ENCODE results near the gene RBBP8NL.

Gene RBBP8NL

DNA sequence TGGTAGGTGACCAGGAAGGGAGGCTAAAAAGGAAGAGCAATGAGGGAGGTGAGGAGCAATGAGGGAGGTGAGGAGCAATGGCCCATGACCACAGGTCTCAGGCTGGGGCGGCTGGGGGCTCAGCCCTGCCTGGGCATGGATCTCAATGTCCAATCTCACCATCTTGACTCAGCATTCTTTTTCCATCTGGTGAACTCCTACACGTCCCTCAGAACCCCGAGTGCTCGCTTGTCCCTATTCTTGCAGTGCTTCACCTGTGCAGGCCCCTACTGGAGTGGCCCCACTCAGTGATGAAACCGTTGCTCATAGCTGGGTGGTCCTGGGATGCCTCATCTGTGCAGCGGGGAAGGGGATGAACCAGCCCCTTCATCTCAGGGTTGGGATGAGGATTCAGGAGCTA is 16.9 kb upstream of the RBBP8NL start:
- intact Hi-C loops (cut with micrococcal nuclease), result no loop called here
- Mint-ChIP-seq H3K4me1 (ENCODE audit: low read depth) (no peaks in the 10 kb centered on the region), H3K4me3 (no peak overlapping the region), H3K27me3 (peaks cover 8% of the 10 kb centered on the region), H3K9me3 (no peaks in the 10 kb centered on the region), H3K36me3 (ENCODE audit: low read depth) (no peaks in the 10 kb centered on the region), H3K27ac (no peak overlapping the region)

DNA sequence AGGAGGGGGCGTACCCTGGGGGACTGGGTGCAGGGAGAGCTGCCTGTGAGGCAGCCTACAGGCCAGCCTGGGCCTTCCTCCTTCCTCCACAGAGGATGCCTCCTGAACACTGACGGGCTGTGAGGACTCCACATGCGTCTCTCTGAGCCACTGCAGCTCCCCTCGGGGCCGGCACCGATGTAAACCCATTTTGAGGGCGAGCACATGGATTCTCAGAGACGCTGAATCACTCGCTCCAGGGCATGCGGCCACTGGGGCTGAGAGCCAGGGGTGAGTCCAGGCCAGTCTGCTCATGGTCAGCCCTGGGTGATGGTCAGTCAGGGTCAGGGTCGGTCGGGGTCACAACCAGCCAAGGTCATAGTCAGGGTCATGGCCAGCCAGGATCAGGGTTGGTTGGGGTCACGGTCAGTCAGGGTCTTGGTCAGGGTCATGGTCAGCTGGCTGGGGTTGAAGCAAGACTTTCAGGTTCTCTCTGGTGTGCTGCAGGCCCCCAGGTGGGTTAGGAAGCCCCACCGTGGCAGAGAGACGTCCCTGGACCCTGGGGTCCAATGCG is 14.7 kb upstream of the RBBP8NL start:
- no peaks in the 10 kb centered on the region for H3K4me1 Mint-ChIP-seq (ENCODE audit: low read depth)
- H3K36me3 Mint-ChIP-seq (ENCODE audit: low read depth), result no peaks in the 10 kb centered on the region
- no peak overlapping the region for H3K4me3 Mint-ChIP-seq
- no peak overlapping the region for H3K27ac Mint-ChIP-seq
- no peaks in the 10 kb centered on the region for H3K9me3 Mint-ChIP-seq
- H3K27me3 Mint-ChIP-seq, result peaks cover 6% of the 10 kb centered on the region
- intact Hi-C loops (cut with micrococcal nuclease), result no loop called here

DNA sequence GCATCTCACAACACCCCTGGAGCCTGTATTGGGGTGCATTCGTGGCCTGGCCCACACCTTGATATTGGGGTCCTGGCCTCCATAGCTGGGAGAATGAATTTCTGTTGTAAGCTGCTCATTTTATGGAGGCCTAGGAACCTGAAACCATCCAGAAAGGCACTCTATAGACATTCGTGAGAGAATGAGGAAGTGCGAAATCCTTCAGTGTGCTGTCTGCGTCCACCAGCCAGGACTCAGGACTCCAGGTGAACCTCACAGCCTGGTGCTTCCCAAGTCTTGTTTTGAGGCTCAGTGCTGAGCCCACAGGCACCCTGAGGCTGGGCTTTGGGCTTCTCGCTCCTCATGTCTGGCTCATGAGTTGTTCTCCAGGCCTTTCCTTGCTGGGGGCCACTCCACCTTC is 11.9 kb upstream of the RBBP8NL start:
- no peaks in the 10 kb centered on the region for H3K4me1 Mint-ChIP-seq (ENCODE audit: low read depth)
- peaks cover 19% of the 10 kb centered on the region for H3K27me3 Mint-ChIP-seq
- no peaks in the 10 kb centered on the region for H3K36me3 Mint-ChIP-seq (ENCODE audit: low read depth)
- intact Hi-C loops (cut with micrococcal nuclease), result no loop called here
- no peaks in the 10 kb centered on the region for H3K9me3 Mint-ChIP-seq
- no peak overlapping the region for H3K27ac Mint-ChIP-seq
- no peak overlapping the region for H3K4me3 Mint-ChIP-seq

DNA sequence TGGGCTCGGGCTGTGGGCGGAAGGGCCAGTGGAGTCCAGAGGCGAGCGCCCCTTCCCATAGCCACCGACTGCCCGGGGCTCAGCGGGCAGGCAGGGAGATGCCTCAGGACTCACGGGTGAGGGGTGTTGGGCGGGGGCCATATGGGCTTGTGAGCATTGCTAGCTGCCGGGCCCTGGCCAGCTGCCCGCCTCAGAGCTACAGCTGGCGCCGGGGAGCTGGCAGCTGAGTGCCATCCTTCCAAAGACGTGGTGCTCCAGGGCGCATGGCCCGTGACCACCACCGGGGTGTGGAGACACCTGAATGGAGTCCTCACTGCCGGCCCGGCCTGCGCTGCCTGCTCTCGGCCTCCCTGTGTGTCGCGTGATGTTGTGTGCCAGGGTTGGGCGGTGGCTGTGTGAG is 10.6 kb upstream of the RBBP8NL start:
- no peaks in the 10 kb centered on the region for H3K4me1 Mint-ChIP-seq (ENCODE audit: low read depth)
- H3K9me3 Mint-ChIP-seq, result no peaks in the 10 kb centered on the region
- H3K36me3 Mint-ChIP-seq (ENCODE audit: low read depth), result no peaks in the 10 kb centered on the region
- H3K27ac Mint-ChIP-seq, result no peak overlapping the region
- no peak overlapping the region for H3K4me3 Mint-ChIP-seq
- intact Hi-C loops (cut with micrococcal nuclease), result no loop called here
- H3K27me3 Mint-ChIP-seq, result peaks cover 31% of the 10 kb centered on the region

DNA sequence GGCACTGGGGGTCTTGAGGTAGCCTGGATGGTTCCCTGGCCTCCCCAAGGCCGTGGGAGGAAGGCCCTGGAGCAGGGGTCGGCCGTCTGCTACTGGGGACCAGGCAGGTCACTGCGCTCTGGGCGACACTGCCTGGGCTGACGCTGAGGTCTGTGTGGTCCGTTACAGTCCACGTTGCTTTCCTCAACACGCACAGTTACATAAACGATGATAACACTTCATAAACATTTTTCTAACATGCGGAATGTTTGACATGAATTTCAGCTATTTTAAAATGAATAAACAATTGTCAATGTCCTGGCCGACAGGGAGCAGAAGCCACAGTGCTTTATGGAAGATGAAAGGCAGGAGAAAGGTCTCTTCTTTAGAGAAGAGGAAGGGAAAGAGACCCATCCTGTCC is 10.2 kb upstream of the RBBP8NL start:
- intact Hi-C loops (cut with micrococcal nuclease), result no loop called here
- Mint-ChIP-seq H3K4me1 (ENCODE audit: low read depth) (no peaks in the 10 kb centered on the region), H3K9me3 (no peaks in the 10 kb centered on the region), H3K36me3 (ENCODE audit: low read depth) (no peaks in the 10 kb centered on the region), H3K27ac (no peak overlapping the region), H3K4me3 (no peak overlapping the region), H3K27me3 (peaks cover 35% of the 10 kb centered on the region)

DNA sequence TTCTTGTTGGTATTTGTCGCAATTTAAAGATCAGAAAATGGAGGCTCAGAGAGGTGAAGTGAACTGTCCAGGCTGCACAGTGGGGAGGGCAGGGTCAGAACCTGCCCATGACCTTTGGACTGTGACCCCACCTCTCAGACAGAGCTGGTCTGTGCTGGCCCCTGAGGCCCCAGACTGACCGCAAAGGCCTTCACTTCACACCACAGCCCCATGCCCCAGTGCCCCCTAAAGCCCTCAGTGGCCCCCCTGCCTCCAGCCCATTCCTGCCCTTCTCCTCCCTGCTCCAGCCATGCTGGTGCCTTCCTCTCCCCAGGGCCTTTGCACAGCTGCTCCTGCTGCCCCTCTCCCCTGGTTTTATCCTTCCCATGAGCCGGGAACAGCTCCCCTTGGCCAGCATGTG is 9.4 kb upstream of the RBBP8NL start:
- H3K4me1 Mint-ChIP-seq (ENCODE audit: low read depth), result no peaks in the 10 kb centered on the region
- intact Hi-C loops (cut with micrococcal nuclease), result no loop called here
- no peak overlapping the region for H3K27ac Mint-ChIP-seq
- H3K9me3 Mint-ChIP-seq, result no peaks in the 10 kb centered on the region
- H3K27me3 Mint-ChIP-seq, result peaks cover 34% of the 10 kb centered on the region
- no peak overlapping the region for H3K4me3 Mint-ChIP-seq
- no peaks in the 10 kb centered on the region for H3K36me3 Mint-ChIP-seq (ENCODE audit: low read depth)

DNA sequence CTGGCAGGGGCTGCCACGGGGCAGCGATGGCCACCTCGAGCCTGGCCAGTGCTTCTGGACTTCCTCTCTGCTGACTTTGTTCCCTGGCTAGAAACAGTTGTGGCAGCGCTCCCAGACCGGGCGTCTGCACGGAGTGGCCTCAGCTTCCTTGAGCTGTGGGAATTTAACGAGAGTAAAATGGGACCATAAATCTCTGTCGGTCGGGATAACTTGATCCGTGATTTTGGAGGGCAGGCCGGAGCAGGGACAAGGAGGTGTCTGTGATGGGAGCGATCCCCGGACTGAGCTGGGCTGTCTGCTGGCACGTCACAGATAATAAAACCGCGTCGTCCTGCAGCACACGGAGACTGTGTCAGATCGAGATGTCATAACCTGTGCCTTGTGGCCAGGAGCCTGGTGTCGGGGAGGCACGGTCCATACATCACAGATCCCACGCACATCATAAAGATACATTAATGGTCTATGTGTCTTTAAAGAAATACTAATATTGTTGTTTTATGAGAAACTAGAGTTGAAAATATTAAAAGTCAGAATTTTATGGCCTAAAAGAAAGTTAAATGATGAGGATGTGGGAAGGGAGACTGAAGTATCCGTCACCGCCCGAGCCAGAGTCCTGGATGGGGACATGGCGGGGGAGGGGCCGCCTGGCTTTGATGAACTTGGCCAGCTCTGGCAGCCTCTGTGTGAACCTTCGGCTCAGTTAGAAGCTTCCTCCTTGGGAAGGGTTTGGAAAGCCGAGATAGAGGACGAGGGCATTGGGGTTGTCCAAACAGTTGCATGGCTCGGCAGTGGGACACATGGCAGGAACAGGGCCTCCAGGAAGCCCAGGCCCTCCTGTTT is 6.5 kb upstream of the RBBP8NL start:
- peaks cover 34% of the 10 kb centered on the region for H3K27me3 Mint-ChIP-seq
- no peaks in the 10 kb centered on the region for H3K36me3 Mint-ChIP-seq (ENCODE audit: low read depth)
- H3K4me1 Mint-ChIP-seq (ENCODE audit: low read depth), result no peaks in the 10 kb centered on the region
- H3K27ac Mint-ChIP-seq, result no peak overlapping the region
- H3K9me3 Mint-ChIP-seq, result no peaks in the 10 kb centered on the region
- H3K4me3 Mint-ChIP-seq, result no peak overlapping the region
- intact Hi-C loops (cut with micrococcal nuclease), result no loop called here

DNA sequence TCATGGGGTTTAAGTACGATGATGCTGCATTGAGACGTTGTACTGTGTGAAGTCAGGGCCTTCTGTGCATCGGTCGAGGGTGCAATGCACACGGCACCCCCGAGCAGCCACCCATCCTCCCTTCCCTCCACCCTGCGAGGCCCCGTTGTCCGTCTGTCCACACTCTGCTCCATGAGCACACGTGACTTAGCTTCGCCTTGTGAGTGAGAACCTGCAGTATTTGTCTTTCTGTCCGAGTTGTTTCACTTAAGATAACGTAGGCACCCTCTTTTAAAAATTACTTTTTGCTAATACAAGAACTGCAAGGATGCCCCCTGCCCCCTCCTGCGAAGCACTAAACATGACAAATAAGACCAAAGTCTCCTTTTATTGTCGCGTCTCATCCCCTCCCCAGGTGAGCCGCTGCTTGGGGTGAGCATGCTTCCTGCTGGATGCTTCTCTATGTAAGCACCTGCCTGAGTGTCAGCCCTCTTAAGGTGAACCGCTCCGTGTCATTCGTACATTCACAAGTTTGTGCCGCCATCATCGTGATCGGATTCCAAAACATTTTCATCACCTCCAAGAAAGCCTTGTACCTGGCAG is 3.6 kb upstream of the RBBP8NL start:
- Mint-ChIP-seq H3K4me3 (no peak overlapping the region), H3K9me3 (no peaks in the 10 kb centered on the region)
- intact Hi-C loops (cut with micrococcal nuclease), result no loop called here

DNA sequence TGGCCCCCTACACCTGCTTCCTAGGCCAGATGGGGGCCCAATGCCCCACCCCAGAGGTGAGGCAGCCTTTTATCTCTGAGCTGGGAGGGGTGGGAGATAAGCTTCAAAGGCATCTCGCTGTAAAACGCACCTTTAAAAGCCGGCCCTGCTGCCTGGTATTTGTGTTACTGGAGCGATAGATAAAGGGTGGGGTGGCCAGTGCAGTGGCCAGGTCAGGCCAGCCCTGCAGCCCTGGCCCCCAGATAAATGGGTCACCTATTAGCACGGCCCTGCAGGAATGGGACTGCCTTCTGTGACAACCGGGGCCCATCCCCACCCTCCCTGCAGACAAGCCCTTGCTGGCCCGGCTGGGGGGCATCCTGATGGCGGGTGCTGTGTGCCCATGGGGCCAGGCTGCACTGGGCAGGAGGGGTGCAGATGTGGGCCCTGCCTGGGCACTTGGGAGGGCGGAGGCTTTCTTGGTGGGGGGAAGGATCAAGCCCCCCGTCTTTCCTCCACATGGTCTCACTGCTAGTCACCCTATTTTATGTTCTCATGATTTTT is 3.0 kb upstream of the RBBP8NL start:
- Mint-ChIP-seq H3K9me3 (no peaks in the 10 kb centered on the region), H3K4me1 (ENCODE audit: low read depth) (no peaks in the 10 kb centered on the region), H3K27me3 (peaks cover 30% of the 10 kb centered on the region), H3K27ac (no peak overlapping the region), H3K36me3 (ENCODE audit: low read depth) (no peaks in the 10 kb centered on the region), H3K4me3 (no peak overlapping the region)
- intact Hi-C loops (cut with micrococcal nuclease), result no loop called here

More for the DNA sequence above, 3.6 kb upstream of the RBBP8NL start:
- Mint-ChIP-seq H3K27me3 (peaks cover 31% of the 10 kb centered on the region), H3K36me3 (ENCODE audit: low read depth) (no peaks in the 10 kb centered on the region), H3K4me1 (ENCODE audit: low read depth) (no peaks in the 10 kb centered on the region), H3K27ac (no peak overlapping the region)

DNA sequence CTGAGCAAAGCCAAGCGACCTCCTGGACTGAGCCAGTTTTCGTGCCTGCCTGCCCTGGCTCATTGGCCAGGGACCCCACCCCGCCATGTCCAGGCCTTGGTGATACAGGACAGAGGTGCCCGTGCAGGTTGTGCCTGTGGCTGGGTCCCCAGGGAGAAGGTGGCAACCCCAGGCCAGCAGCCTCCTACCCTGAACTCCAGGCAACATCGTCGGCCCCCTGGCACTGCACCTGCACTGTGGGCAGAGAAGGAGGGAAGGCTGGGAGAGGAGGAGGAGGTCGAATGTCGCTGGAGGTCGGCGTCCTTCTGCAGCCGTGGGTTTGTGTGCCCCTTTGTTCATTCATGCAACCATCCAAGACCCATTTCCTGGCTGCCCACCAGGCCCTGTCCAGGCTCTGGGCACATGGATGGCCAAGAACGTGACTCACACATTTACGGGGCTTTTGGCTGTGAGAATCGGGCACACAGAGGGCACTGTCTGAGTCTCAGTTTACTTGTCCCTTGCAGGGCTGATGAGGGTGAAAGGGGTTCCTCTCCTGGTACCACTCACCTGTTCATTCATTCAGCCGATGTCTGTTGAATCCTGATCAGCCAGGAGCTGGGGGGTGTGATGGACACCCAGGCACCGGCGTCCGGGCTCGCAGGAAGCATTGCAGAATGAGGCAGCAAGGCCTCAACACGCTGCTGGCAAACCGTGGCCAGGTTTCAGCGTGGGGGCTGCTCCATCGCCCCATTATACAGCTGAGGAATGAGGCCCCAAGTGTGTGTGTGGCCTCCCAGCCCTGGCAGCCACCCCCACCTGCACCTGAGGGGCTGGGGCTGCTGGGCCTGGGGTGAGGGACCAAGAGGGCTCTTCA is 2.3 kb upstream of the RBBP8NL start:
- no peaks in the 10 kb centered on the region for H3K9me3 Mint-ChIP-seq
- intact Hi-C loops (cut with micrococcal nuclease), result no loop called here
- H3K4me3 Mint-ChIP-seq, result no peak overlapping the region
- H3K36me3 Mint-ChIP-seq (ENCODE audit: low read depth), result no peaks in the 10 kb centered on the region
- H3K27ac Mint-ChIP-seq, result no peak overlapping the region
- H3K27me3 Mint-ChIP-seq, result peaks cover 25% of the 10 kb centered on the region
- no peaks in the 10 kb centered on the region for H3K4me1 Mint-ChIP-seq (ENCODE audit: low read depth)

DNA sequence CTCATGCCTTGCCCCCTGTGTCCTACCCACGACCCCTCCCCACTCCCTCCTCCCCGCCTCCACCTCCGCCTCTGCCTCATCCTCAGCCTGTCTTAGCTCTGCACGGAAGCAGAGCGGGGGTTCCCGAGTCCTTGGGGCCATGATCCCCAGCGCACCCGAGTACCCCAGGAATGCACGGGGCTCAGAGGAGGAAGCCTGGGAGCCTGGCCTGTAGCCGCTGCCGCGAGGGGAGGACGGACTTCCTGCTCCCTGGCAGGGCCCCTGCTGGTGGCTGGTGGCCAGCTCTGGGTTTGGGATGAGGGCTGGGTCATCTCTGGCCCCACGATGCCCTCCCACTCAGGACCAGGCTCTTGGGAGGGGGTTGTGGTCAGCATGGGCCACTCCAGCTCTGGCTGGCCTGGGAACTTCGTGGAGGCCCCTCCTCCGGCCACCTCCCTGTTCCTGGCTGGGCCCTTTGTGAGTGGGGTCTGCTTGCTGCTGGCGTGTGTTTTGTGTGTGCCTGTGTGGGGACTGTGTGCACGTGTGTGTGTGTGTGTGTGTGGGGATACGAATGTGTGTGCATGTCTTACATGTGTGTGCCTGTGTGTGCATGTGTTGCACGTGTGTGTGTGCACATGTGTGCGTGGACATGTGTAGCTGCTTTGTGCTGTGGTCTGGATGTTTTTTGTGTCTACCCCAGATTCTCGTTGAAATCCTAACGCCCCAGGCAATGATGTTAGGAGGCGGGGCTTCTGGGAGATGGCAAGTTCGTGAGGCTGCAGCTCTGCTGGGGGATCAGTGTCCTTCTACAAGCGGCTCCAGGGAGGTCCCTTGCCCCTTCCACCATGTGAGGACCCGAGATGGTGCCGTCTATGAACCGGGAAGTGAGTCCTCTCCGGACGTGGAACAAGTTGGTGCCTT is 1.3 kb upstream of the RBBP8NL start:
- H3K27me3 Mint-ChIP-seq, result peaks cover 16% of the 10 kb centered on the region
- no peaks in the 10 kb centered on the region for H3K4me1 Mint-ChIP-seq (ENCODE audit: low read depth)
- H3K4me3 Mint-ChIP-seq, result no peak overlapping the region
- no peaks in the 10 kb centered on the region for H3K9me3 Mint-ChIP-seq
- no peaks in the 10 kb centered on the region for H3K36me3 Mint-ChIP-seq (ENCODE audit: low read depth)
- intact Hi-C loops (cut with micrococcal nuclease), result no loop called here
- H3K27ac Mint-ChIP-seq, result no peak overlapping the region

DNA sequence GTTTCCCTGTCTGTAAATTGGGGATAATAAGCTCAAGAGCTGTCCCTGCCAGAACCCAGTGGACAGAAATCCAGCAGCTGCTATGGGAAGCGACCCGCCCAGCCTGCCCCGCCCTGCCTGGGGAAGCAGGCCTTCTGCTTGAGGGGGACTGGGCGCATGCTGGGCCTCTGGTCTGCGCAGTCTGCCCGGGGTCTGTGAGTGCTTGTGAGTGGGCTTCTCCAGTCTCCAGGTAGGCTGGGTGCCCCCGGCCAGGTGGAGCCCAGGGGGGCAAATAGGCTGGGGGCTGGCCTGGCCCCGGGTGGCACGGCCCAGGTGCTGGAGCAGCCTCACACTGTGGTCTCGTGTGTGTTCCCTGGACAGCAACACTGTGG is 648 bp upstream of the RBBP8NL start:
- Mint-ChIP-seq H3K4me3 (no peak overlapping the region), H3K4me1 (ENCODE audit: low read depth) (no peaks in the 10 kb centered on the region), H3K9me3 (no peaks in the 10 kb centered on the region), H3K27ac (no peak overlapping the region), H3K27me3 (peaks cover 17% of the 10 kb centered on the region), H3K36me3 (ENCODE audit: low read depth) (no peaks in the 10 kb centered on the region)
- intact Hi-C loops (cut with micrococcal nuclease), result no loop called here

DNA sequence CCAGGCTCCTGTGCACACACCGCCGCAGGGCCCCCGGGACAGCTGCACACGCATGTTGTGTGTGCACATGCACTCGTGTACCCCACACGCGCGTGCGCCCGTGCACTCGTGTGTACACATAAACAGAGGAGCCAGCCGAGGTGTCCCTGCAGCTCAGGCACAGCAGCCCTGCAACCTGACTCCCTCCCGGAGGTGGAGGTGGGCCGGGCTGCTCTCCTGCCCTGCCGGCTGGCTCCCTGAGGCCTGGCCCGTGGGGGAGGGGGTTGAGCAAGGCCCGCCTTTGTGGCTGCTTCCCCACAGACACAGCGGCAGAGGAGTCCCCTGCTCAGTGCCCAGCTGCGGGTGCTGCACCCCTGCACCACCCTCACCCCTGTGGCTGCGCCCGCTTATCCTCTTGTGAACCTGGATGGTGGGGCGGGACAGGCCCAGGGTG is 624 bp downstream of the RBBP8NL start:
- Mint-ChIP-seq H3K4me1 (ENCODE audit: low read depth) (no peaks in the 10 kb centered on the region), H3K9me3 (no peaks in the 10 kb centered on the region), H3K4me3 (no peak overlapping the region), H3K36me3 (ENCODE audit: low read depth) (no peaks in the 10 kb centered on the region), H3K27ac (no peak overlapping the region), H3K27me3 (peaks cover 12% of the 10 kb centered on the region)
- intact Hi-C loops (cut with micrococcal nuclease), result no loop called here

Measured in dendritic cell treated with granulocyte-macrophage colony-stimulating factor and Interleukin-4, amounts not matched to agents 40 ng/mL and 50 ng/mL, for 4 days (primary cell).